GM04504 (cell line): ENCODE data around the gene CDK14.
"Not testable (repeated sequence)": the region's sequence is repeated elsewhere in the genome, so short reads cannot be mapped to it uniquely, and the experiment has no call there.

ENCODE experiments used
- DNase-seq: peaks from one replicate; pipeline ENCODE4 v3.0.0-alpha.2; 2012; ENCODE audit warnings: low read depth

The CDK14 gene

DNA sequence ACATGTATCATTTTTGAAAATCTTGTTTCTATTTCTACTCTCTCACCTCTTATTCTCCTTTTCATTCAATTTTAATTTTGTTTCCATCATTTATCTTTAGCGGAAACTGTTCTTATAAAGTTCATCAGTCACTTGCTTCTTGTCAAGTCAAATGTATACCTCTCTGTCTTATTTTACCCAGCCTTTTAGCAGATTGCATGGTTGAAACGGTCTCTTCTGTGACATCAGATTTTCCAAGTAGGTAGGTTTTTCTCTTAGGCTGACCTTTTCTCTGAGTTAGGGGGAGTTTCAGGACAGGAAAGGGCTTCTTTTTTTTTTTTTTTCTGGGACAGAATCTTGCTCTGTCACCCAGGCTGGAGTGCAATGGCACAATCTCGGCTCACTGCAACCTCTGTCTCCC lies 195.5 kb downstream of the CDK14 start:
- no peak for DNase-seq

DNA sequence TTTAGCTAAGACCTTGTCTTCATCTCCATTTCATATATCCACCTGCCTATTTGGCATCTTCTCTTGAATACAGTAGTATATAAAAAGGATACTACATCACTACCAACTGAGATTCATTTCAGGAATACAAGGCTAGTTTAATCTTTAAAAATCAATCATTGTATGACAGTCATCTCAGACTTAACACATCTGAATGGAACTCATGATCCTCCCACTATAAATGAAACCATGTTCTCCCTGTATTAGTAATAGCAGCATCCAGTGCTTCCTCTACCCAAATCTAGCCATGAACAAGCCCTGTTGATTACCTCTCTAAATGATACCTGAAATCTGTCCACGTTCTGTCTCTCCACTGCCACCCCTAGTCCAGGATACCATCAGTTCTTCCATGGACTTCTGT lies 196.2 kb downstream of the CDK14 start:
- DNase-seq, result no peak

DNA sequence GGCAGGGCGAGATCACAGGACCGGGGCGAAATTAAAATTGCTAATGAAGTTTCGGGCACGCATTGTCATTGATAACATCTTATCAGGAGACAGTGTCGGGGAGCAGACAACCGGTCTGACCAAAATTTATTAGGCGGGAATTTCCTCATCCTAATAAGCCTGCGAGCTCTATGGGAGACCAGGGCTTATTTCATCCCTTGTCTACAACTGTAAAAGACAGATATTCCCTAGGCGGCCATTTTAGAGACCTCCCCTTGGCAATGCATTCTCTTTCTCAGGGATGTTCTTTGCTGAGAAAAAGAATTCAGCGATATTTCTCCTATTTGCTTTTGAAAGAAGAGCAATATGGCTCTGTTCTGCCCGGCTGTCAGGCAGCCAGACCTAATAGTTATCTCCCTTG lies 198.1 kb downstream of the CDK14 start:
- not testable (repeated sequence) for DNase-seq

DNA sequence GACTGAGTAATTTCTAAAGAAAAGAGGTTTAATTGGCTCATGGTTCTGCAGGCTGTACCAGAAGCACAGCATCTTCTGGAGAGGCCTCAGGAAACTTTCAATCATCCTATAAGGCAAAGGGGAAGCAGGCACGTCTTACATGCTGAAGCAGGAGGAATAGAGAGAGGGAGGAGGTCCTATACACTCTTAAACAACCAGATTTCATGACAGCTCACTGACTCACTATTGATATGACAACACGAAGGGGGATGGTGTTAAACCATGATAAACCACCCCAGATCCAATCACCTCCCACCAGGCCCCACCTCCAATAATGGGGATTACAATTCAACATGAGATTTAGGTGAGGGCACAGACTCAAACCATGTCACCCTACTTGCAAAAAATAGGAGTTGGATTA lies 201.5 kb downstream of the CDK14 start:
- no peak for DNase-seq

DNA sequence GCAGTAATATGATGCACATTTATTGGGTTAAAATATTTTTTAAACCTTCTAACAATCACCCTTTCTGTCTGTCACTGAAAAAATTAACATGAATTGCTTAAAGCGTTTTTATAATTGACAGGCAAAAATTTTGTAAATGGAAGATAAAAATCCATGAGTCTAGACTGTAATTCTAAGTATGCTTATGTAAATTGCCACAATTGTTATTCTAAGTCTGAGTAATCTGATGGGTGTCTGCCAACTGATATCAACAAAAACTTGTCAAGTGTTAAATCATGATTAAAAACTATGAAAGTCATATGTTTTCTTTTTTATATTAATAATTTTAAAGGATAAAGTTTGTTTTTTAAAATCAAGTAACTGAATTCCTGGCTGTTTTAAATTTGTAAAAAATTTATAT lies 208.2 kb downstream of the CDK14 start:
- DNase-seq, result no peak

DNA sequence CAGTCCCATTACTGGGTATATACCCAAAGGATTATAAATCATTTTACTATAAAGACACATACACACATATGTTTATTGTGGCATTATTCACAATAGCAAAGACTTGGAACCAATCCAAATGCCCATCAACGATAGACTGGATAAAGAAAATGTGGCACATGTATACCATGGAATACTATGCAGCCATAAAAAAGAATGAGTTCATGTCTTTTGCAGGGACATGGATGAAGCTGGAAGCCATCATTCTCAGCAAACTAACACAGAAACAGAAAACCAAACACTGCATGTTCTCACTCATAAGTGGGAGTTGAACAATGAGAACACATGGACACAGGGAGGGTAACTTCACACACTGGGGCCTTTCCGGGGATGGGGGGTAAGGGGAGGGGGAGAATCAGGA lies 219.4 kb downstream of the CDK14 start:
- DNase-seq, result not testable (repeated sequence)

DNA sequence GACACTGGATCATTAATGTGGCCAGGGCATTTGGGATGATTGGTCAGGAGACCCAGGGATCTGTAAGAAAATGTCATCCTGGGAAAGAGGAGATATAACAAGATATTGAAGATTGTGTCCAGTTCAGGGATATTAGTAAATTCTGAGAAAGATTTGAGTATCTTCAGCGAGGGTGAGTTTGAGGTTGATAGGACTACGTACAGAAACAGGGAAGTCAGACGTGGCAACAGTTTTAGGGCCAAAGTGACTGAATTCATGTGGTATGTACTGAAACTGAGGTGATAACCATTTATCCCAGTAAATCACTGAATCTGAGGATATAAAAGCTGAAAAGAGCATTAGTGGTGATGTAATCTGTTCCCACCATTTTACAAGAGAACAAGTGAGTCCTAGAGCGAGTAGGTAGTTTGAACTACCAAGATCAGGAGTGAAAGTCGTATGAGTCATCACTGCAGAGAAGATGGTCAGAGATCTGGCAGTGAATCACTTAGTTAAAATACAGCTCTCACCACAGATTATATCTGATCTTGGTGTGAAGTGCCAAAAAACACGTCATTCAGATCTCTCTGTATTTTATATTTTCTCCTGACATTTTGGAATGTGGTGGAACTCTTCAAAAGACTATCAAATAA lies 220.5 kb downstream of the CDK14 start:
- peak; percentile 85 for DNase-seq

DNA sequence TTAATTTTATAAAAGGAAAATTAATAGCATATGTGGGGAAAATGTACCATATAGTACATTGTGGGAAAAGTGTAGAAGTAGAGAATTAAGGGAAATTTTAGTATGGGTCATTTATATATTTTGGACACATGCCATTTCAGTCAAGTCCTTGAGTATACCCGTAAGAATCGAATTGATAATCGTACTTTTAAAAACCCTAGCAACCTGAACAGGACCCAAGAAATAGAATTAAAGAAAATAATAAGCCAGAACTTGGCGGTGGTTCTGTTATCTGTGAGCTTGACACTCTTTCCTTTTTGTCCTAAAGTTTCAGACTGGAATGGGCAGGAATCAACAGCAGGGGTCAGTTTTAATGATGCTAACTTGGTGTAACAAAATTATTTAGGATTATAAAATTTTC lies 221.0 kb downstream of the CDK14 start:
- no peak for DNase-seq

DNA sequence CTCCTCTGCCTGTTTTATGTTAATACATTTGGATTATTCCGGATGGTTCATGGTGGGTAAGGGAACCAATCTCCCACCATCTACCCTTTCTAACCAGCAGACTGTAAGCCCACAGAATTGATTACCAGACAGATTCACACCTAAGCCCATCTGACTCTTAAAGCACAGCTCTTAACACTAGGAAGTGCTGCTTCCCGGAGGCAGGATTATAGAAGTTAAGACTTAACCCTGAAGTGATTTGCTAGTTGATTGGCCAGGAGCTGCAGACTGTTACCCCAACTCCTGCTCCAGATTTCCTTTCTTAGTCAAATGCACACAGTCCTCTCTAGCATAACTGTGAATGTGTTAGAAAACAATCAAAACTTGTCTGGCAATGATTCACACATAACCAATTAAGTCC lies 221.7 kb downstream of the CDK14 start:
- no peak for DNase-seq

DNA sequence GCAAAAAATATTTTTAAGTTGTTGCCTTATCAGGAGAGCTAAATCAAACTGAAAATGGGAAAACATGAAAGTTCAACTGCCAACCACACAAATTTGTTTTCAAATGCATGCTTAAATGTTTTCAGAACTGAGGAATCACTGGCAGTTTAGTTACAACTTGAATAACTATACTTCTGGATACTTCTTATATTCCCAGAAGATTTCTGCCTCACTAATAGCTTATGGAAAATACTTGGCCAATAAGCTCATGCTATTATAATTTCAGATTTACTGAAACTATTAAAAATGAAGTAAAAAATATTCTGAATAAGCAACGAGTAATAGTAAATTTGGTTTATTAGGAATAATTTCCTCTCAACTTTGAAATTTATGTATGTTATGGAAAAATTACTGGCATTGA lies 222.2 kb downstream of the CDK14 start:
- no peak for DNase-seq

DNA sequence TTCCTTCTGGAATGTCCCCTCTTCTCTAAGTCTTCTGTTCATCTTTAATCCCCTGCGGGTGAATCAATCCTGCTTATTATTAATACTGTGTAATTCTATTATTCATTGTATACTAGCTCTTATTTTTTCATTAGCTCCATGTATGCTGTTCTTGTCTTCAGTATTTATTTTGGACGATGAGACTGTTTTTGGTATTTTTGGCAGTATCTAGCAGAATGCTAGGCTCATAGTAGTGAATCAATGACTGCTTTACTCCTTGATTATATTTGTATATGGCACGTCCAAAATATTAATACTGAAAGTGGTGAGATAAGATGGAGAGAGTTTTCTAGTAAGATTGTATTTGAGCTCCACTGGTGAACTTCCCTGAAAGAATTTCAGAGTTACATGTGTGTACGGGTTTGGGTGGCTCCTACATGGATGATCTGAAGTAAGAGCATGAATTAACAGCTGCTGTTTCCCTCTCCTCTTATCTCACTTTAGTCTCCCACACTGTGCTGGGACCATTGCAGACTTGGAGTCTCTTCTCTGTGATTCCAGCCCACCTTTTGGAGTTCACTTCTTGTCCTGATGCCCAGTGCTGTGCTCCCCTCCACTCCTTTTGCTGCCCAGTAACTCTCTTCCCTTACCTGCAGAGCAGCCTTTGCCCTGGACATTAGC lies 226.0 kb downstream of the CDK14 start:
- no peak for DNase-seq

DNA sequence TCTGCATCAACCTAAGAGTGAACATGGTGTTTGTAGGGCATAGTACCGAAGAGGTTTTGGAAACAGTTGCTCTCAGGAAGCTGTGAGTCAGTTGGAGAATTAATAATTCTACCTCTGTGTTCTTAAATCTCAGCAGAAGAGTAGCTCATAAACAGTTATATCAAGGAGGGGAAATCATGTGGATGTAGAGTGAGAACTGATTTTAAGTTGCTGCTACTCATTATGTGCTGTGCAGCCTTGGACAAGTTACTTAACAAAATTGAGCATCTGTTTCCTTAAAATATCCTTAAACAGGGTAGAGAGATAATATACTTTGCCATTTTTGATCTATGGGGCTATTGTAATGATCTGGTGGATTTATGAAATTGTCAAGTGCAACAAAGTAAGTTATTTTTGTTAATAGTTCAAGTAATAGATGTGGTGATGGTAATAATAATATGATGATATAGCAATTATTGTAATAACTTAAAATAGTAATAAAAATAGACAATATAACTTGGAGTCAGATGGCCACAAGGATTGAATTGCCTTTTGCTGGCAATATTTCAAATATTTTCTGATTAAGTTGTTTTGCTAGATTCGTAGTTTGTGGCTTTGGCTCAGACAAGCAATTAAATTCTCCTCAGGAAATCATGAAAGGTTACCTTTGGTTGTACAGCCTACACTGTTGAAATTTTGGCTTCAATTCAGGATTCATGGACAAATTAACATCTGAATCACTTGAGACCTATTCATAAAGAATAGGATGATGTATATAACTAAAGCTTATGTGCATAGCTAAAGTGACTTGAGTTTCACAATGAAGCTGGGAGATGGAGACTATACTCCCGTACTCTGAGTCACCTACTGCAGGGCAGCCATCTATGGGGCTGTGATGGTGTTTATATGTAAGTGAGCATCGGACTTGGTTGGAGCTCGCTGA lies 228.5 kb downstream of the CDK14 start:
- peak; percentile 63 for DNase-seq

DNA sequence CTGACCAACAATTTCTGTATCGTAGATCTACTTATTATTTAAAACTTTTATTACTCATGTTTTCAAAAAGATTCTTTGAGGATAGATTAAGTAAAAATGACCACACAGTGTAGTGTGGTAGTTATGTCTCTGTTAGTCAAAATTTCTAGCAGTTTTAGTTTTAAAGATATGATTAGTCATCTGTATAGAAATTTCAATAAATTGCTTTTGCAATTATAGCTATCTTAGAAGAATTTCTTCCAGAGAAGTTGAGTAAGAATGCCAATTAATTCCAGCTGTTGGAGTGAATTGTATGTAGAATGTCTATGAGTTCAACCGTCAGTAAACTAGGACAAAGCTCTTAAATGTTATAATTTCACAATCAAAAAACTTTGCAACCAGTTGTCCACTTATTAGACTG lies 229.7 kb downstream of the CDK14 start:
- peak; percentile 78 for DNase-seq

DNA sequence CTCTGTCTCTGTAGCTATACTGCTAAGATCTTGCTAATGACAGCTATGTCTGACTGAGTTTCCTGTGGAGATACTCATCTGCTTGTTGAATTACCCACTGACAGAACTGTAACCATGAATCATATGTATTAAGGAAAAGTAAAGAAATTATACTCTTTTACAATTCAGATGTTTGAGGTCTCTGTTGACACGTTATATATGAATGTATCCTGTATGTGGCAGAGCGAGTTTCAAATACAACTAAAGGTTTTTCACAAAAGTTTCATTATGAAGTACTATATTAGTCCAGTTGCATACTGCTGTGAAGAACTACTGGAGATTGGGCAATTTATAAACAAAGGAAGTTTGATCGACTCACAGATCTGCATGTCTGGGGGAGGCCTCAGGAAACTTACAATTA lies 232.5 kb downstream of the CDK14 start:
- no peak for DNase-seq

DNA sequence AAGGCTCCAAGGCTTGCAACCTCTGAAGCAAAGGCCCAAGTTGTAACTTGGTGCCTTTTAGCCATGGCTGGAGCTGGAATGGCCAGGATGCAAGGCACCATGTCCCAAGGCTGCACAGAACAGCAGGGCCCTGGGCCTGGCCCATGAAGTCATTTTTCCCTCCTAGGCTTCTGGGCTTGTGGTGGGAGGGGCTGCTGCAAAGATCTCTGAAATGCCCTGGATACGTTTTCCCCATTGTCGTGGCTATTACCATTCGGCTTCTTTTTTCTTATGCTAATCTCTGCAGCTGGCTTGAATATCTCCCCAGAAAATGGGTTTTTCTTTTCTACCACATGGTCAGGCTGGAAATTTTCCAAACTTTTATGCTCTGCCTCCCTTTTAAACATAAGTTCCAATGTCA lies 234.2 kb downstream of the CDK14 start:
- no peak for DNase-seq

DNA sequence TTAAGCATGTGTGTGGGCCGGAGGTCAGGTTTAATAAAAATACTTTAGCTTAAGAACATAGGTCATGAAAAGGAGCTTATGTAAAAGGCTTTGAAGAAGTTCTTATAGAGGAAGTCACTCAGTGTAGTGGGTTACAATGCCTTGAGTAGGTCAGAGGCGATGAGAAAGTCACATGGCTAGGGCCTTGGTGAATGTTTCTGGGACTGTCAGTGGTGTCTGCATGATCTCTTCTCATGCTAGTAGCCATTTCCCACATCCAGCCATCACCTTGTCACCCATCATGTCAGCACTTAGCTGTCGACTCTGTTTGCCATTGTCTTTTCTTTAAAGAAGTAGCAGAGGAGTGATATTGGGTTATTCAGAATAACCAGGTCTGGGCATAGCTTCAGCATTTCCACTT lies 236.6 kb downstream of the CDK14 start:
- DNase-seq, result no peak

DNA sequence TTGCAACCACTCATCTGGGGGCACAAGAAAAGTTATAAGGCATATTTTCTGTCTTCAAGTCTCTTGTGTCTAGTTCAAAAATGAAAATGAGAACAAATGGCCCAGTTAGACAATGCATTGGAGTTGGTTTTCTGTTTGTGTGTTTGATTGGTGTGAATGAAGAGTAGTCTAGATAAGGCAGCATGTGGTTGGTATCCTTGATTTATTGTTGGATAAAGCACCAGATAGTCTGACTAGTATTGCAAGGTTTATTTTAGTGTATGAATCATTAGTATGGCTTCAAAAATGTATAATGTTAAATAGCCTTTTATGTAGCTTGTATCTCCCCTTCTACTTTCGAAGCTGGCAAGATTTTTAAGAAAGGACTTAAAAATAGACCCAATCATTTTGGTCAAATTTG lies 237.3 kb downstream of the CDK14 start:
- no peak for DNase-seq

DNA sequence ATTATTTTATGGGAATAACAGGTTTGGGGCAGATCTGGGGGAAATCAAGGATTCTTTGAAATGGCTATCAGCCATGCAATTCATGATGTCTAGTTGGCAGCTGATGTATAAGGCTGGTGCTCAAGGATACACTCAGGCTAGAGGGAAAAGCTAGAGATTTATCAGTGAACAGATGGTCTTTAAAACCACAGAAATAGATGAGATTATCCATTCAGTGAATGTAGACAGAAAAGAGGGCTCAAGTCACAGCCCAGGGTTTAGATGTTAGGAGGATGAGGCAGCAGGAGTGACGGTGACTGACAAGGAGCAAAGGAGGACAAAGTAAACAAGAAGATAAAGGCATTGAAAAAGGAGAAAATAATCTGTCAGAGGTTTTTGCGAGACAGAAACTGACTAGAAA lies 238.7 kb downstream of the CDK14 start:
- no peak for DNase-seq

DNA sequence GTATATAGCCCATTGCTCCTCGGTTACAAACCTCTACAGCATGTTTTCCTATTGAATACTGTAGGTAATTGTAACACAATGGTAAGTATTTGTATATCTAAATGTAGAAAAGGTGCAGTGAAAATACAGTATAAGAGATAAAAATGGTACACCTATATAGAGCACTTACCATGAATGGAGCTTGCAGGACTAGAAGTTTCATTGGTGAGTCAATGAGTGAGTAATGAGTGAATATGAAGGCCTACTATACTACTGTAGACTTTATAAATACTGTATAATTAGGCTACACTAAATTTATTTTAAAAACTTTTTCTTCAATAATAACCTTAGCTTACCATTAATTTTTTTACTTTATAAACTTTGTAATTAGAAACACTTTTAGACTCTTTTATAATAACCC lies 239.7 kb downstream of the CDK14 start:
- no peak for DNase-seq

DNA sequence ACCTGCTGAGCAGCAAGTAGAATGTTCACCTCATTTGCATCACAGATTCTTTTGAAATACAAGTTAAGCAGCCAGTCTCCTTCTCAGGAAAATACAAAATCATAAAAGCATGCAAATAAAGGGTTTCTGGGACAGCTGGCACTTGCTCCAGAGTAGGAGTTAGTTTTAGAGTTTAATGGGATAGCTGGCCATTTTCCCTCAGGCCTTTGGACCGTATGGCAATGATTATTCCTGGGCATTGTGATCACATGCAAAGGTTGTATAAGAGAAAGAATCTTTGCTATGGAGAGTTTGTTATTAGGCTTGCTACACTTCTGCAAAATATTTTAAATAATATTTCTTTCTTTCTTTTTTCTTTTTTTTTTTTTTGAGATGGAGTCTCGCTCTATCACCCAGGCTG lies 240.8 kb downstream of the CDK14 start:
- DNase-seq, result peak; percentile 46

DNA sequence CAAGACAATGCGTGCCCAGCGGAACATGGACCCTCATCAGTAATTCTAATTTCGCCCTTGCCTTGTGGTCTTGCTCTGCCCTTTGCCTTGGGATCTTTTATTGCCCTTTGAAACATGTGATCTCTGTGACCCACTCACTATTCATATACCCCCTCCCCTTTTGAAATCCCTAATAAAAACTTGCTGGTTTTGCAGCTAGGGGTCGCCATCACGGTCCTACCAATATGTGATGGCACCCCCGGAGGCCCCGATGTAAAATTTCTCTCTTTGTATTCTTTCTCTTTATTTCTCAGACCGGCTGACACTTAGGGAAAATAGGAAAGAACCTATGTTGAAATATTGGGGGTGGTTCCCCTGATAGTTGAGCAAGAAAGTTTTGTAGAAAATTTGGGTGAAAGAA lies 242.7 kb downstream of the CDK14 start:
- no peak for DNase-seq

DNA sequence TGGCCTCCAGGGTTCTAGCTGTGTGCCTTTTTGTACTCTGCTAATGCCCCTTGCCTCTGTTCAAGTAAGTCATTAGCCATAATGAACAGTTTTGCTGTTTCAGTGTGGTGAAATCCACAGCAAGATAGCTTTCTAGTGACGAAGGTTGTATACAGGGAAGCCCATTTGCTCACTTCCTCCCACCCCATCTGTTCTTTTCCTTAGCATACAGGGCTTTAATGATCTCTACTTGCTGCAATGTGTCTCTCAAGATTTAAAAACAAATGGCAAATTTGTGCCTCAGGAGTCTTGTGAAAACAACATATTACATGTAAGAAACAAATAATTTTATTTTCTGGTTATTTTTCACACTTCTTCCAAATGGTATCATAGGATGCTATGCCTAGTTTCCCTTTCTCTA lies 243.2 kb downstream of the CDK14 start:
- no peak for DNase-seq

DNA sequence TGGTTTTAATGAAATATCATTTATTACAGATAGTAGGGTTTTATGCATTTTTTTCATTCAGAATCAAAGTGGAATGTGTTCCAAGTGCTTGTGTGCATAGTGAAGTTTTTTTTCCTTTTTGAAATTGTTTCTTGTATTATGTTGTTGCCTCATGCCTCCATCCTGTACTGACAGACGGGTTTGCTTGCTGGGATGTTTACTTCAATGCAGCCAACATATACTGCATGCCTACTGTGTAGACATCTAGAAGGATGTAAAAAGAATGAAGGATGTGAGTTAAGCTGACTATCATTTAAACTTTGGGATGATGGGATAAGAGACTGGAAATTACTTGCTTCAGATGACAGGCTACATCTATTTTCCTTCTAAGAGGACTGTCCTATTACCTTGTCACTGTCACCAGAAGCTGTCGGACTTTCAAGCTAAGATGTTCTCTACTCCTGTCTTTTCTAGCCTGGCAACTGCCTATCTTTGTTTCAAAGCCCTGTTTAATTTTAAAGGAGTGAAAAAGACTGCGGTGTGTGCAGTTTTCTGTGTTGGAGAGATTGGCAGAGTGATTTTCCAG lies 243.7 kb downstream of the CDK14 start:
- DNase-seq, result no peak
